GM23248 (cell line): ENCODE results near the gene RAB44.

Experiments
- EZH2 ChIP-seq: fragments of 200-600 bp; sonication (generic); IDR thresholded peaks from 2 replicates; pipeline ENCODE4 v1.6.1; 2018; ENCODE audit warnings: antibody characterized with exemption, mild to moderate bottlenecking; ENCODE audit not compliant: insufficient read depth, poor library complexity, severe bottlenecking
- EZH2phosphoT487 ChIP-seq: fragments of 200-600 bp; sonication (generic); IDR thresholded peaks from 2 replicates; pipeline ENCODE4 v1.6.1; 2018; ENCODE audit warnings: antibody characterized with exemption, moderate library complexity, mild to moderate bottlenecking, low read depth; ENCODE audit not compliant: insufficient read depth

GRCh38 chr6:36703081-36703606 lies 5.5 kb downstream of the RAB44 start:
- TF ChIP-seq EZH2 = no peak
- no peak for TF ChIP-seq EZH2phosphoT487
